ENCODE results near the gene ZNF845. TPM values are rescaled to one million over a fixed set of nuclear protein-coding genes. Genes with fewer than 3 reads are reported as not detected.
"Not testable (repeated sequence)": the region's sequence is repeated elsewhere in the genome, so short reads cannot be mapped to it uniquely, and the experiment has no call there.

The ZNF845 gene
- total RNA-seq, 1 experiment from 2014 or later, result 6.6 TPM

GRCh38 chr19:53394974-53395839 lies 61.7 kb downstream of the ZNF845 start, which contains the start of gene ZNF765:
TSS of gene ZNF765 (plus strand) at chr19:53395149. CDS start at chr19:53398016, 2,867 bp downstream.
- Histone ChIP-seq H3K9ac (ENCODE audit: low read length) (peak within 1 kb of the TSS; percentile 81), H3K79me2 (ENCODE audit: low read length) (peaks cover 16% of the 10 kb centered on the region; the same call in 1 of the 2 replicates), H3K9me3 (ENCODE audit: low read length) (0 out of 2 replicates have a peak, but pooled peaks cover 4% of the 10 kb centered on the region), H3F3A (ENCODE audit: low read length, unreplicated experiment) (no peaks in the 10 kb centered on the region), H3K4me1 (ENCODE audit: insufficient read depth, low read length) (peaks cover 7% of the 10 kb centered on the region; the same call in 1 of the 2 replicates), H3K27me3 (ENCODE audit: low read length) (no peaks in the 10 kb centered on the region), H3K4me2 (ENCODE audit: low read length) (peak within 1 kb of the TSS; percentile 95), H3K27ac (ENCODE audit: low read length) (peak within 1 kb of the TSS; percentile 51), H2AFZ (ENCODE audit: low read length) (peak within 1 kb of the TSS; percentile 85), H3K9me2 (replicated peaks; ENCODE audit: low read length) (no peaks in the 10 kb centered on the region), H4K20me1 (ENCODE audit: low read length) (no peaks in the 10 kb centered on the region), H3K36me3 (ENCODE audit: low read depth, low read length) (peaks cover 18% of the 10 kb centered on the region), H3K4me3 (ENCODE audit: low read length) (peak within 1 kb of the TSS; percentile 87)
- POLR2A ChIA-PET (ENCODE audit: unreplicated experiment), result no interaction called here
- intact Hi-C loops (cut with micrococcal nuclease), result loop anchor here (1.0 to 10.0 kb wide), 4 partner anchors 30 to 200 kb away; partner anchors contain the start of genes ZNF525, ZNF665 and ZNF761
- CTCF ChIA-PET, result interaction anchor here (1.5 kb wide), 1 partner anchor 29 kb away, joined by 3 read pairs; the partner anchor contains the start of gene ZNF525
- peak; percentile 94 for DNase-seq
- TF ChIP-seq EZH2 (IDR thresholded peaks at IDR 0.05; ENCODE audit: low read length, unreplicated experiment) (no peak), EZH2phosphoT487 (IDR thresholded peaks at IDR 0.05; ENCODE audit: borderline replicate concordance, low read length) (no peak), CTCF (conservative IDR thresholded peaks at IDR 0.05; ENCODE audit: low read depth, low read length) (peak; percentile 41)
- ATAC-seq, result peak; percentile 88
- BruUV-seq (replicated peaks), result TSS peak; percentile 65

- CTCF ChIA-PET; BruUV-seq (replicated peaks); H3F3A ChIP-seq (ENCODE audit: low read length, unreplicated experiment); H3K4me1 ChIP-seq (ENCODE audit: insufficient read depth, low read length); DNase-seq; H3K27ac ChIP-seq (ENCODE audit: low read length); POLR2A ChIA-PET (ENCODE audit: unreplicated experiment); H4K20me1 ChIP-seq (ENCODE audit: low read length); ATAC-seq; H3K9me2 ChIP-seq (replicated peaks; ENCODE audit: low read length); H3K9me3 ChIP-seq (ENCODE audit: low read length); H3K27me3 ChIP-seq (ENCODE audit: low read length): not testable (repeated sequence)
- H3K36me3 ChIP-seq (ENCODE audit: low read depth, low read length), result peaks cover 24% of the 10 kb centered on the region
- H3K79me2 ChIP-seq (ENCODE audit: low read length), result peaks cover 16% of the 10 kb centered on the region; the same call in 1 of the 2 replicates
- intact Hi-C loops (cut with micrococcal nuclease), result loop anchor here (1.0 to 10.0 kb wide), 4 partner anchors 31 to 201 kb away; partner anchors contain the start of genes ZNF525, ZNF665 and ZNF761
- H3K4me2 ChIP-seq (ENCODE audit: low read length), result peak overlapping the region; percentile 95
- H3K4me3 ChIP-seq (ENCODE audit: low read length), result peak overlapping the region; percentile 87
- peak overlapping the region; percentile 81 for H3K9ac ChIP-seq (ENCODE audit: low read length)
- H2AFZ ChIP-seq (ENCODE audit: low read length), result peak overlapping the region; percentile 85
These were observed 62.4 kb downstream of the ZNF845 start for GRCh38 chr19:53395840-53396524.

- peaks cover 16% of the 10 kb centered on the region; the same call in 1 of the 2 replicates for H3K79me2 ChIP-seq (ENCODE audit: low read length)
- no peak for TF ChIP-seq CTCF (conservative IDR thresholded peaks at IDR 0.05; ENCODE audit: low read depth, low read length)
- TF ChIP-seq EZH2phosphoT487 (IDR thresholded peaks at IDR 0.05; ENCODE audit: borderline replicate concordance, low read length), result no peak
- no peak for TF ChIP-seq EZH2 (IDR thresholded peaks at IDR 0.05; ENCODE audit: low read length, unreplicated experiment)
- DNase-seq, result no peak
- H3K9me2 ChIP-seq (replicated peaks; ENCODE audit: low read length), result no peaks in the 10 kb centered on the region
- H3K27me3 ChIP-seq (ENCODE audit: low read length), result no peaks in the 10 kb centered on the region
- H2AFZ ChIP-seq (ENCODE audit: low read length), result no peak overlapping the region
- ChIA-PET CTCF (no interaction called here), POLR2A (ENCODE audit: unreplicated experiment) (no interaction called here)
- no peaks in the 10 kb centered on the region for H3F3A ChIP-seq (ENCODE audit: low read length, unreplicated experiment)
- intact Hi-C loops (cut with micrococcal nuclease), result loop anchor here (5.0 to 10.0 kb wide), 2 partner anchors 36 to 202 kb away; partner anchors contain the start of genes ZNF665 and ZNF761
- no peak overlapping the region for H3K27ac ChIP-seq (ENCODE audit: low read length)
- peaks cover 28% of the 10 kb centered on the region for H3K36me3 ChIP-seq (ENCODE audit: low read depth, low read length)
- H3K4me1 ChIP-seq (ENCODE audit: insufficient read depth, low read length), result peaks cover 7% of the 10 kb centered on the region; the same call in 1 of the 2 replicates
- ATAC-seq, result no peak
- H3K4me2 ChIP-seq (ENCODE audit: low read length), result peak overlapping the region; percentile 95
- peak overlapping the region; percentile 87 for H3K4me3 ChIP-seq (ENCODE audit: low read length)
- peaks cover 7% of the 10 kb centered on the region; the same call in 1 of the 2 replicates for H3K9me3 ChIP-seq (ENCODE audit: low read length)
- no TSS peak for BruUV-seq (replicated peaks)
- H3K9ac ChIP-seq (ENCODE audit: low read length), result no peak overlapping the region
- H4K20me1 ChIP-seq (ENCODE audit: low read length), result no peaks in the 10 kb centered on the region
These were observed 62.9 kb downstream of the ZNF845 start for GRCh38 chr19:53396525-53396868.

- H4K20me1 ChIP-seq (ENCODE audit: low read length); H2AFZ ChIP-seq (ENCODE audit: low read length); CTCF ChIA-PET; H3K4me2 ChIP-seq (ENCODE audit: low read length); H3K4me3 ChIP-seq (ENCODE audit: low read length); POLR2A ChIA-PET (ENCODE audit: unreplicated experiment); DNase-seq; ATAC-seq; BruUV-seq (replicated peaks); H3K27ac ChIP-seq (ENCODE audit: low read length); H3K9ac ChIP-seq (ENCODE audit: low read length); H3F3A ChIP-seq (ENCODE audit: low read length, unreplicated experiment); H3K9me2 ChIP-seq (replicated peaks; ENCODE audit: low read length); H3K4me1 ChIP-seq (ENCODE audit: insufficient read depth, low read length); H3K27me3 ChIP-seq (ENCODE audit: low read length): not testable (repeated sequence)
- intact Hi-C loops (cut with micrococcal nuclease), result loop anchor here (5.0 to 10.0 kb wide), 2 partner anchors 34 to 203 kb away; partner anchors contain the start of genes ZNF665 and ZNF761
- H3K9me3 ChIP-seq (ENCODE audit: low read length), result peaks cover 14% of the 10 kb centered on the region; the same call in 1 of the 2 replicates
- peaks cover 41% of the 10 kb centered on the region for H3K36me3 ChIP-seq (ENCODE audit: low read depth, low read length)
- H3K79me2 ChIP-seq (ENCODE audit: low read length), result peaks cover 16% of the 10 kb centered on the region; the same call in 1 of the 2 replicates
These were observed 64.4 kb downstream of the ZNF845 start for GRCh38 chr19:53397918-53398317.
